ENCODE data around the gene PAMR1.

- TF ChIP-seq EZH2 (IDR thresholded peaks at IDR 0.05; ENCODE audit: insufficient read depth, poor library complexity, severe bottlenecking) (no peak), EZH2phosphoT487 (IDR thresholded peaks at IDR 0.05; ENCODE audit: insufficient read depth, low read depth) (no peak)
These were observed 135.4 kb downstream of the PAMR1 start for GRCh38 chr11:35389897-35390465.
